SK-N-SH treated with all-trans-retinoic acid at 6 μM for 48 hours (cell line): ENCODE measurements around the gene CNTN2.

Experiments
- ATAC-seq: fragments of 200-7000 bp; cut with Tn5 transposase; 3 replicates; pipeline ENCODE4 v1.9.1; 2020; ENCODE audit warnings: mild to moderate bottlenecking, moderate library complexity
- ARNTL ChIP-seq: fragments of 450-650 bp; formaldehyde crosslinking; IDR thresholded peaks from 2 replicates; pipeline ENCODE4 v1.5.0; 2020; ENCODE audit warnings: low read depth, mild to moderate bottlenecking, moderate library complexity, borderline replicate concordance
- BACH2 ChIP-seq: fragments of 250-450 bp; sonication (Bioruptor Pico); IDR thresholded peaks from 2 replicates; pipeline ENCODE4 v1.9.0; 2021; ENCODE audit warnings: mild to moderate bottlenecking, borderline replicate concordance
- CREB5 ChIP-seq: fragments of 250-450 bp; sonication (Bioruptor Pico); IDR thresholded peaks from 2 replicates; pipeline ENCODE4 v1.5.1; 2020; ENCODE audit warnings: low read depth, mild to moderate bottlenecking, moderate library complexity
- CSDC2 ChIP-seq: fragments of 250-450 bp; sonication (Bioruptor Pico); IDR thresholded peaks from 2 replicates; pipeline ENCODE4 v1.5.0; 2020; ENCODE audit warnings: mild to moderate bottlenecking, moderate library complexity
- ESRRG ChIP-seq: fragments of 250-450 bp; sonication (Bioruptor Pico); IDR thresholded peaks from 2 replicates; pipeline ENCODE4 v1.6.1; 2021; ENCODE audit warnings: mild to moderate bottlenecking
- GLIS3 ChIP-seq: fragments of 250-450 bp; sonication (Bioruptor Pico); IDR thresholded peaks from 2 replicates; pipeline ENCODE4 v1.5.0; 2020; ENCODE audit warnings: mild to moderate bottlenecking, moderate library complexity
- OSR1 ChIP-seq: fragments of 250-450 bp; sonication (Bioruptor Pico); IDR thresholded peaks from 2 replicates; pipeline ENCODE4 v1.8.0; 2022; ENCODE audit warnings: moderate library complexity, mild to moderate bottlenecking, inconsistent platforms
- PATZ1 ChIP-seq: fragments of 250-450 bp; sonication (Bioruptor Pico); IDR thresholded peaks from 2 replicates; pipeline ENCODE4 v1.8.0; 2020; ENCODE audit warnings: mild to moderate bottlenecking, moderate library complexity, borderline replicate concordance
- POU6F1 ChIP-seq: fragments of 250-450 bp; sonication (Bioruptor Pico); IDR thresholded peaks from 2 replicates; pipeline ENCODE4 v1.8.0; 2021; ENCODE audit warnings: low read depth, mild to moderate bottlenecking, moderate library complexity, borderline replicate concordance
- PPARA ChIP-seq: fragments of 250-450 bp; sonication (Bioruptor Pico); IDR thresholded peaks from 2 replicates; pipeline ENCODE4 v1.5.0; 2020; ENCODE audit warnings: mild to moderate bottlenecking, borderline replicate concordance
- RARB ChIP-seq: fragments of 250-450 bp; sonication (Bioruptor Pico); IDR thresholded peaks from 2 replicates; pipeline ENCODE4 v1.8.0; 2021; ENCODE audit warnings: mild to moderate bottlenecking, moderate library complexity
- SNAI2 ChIP-seq: fragments of 250-450 bp; sonication (Bioruptor Pico); IDR thresholded peaks from 2 replicates; pipeline ENCODE4 v1.5.0; 2020; ENCODE audit warnings: mild to moderate bottlenecking, moderate library complexity
- TOX ChIP-seq: fragments of 250-450 bp; sonication (Bioruptor Pico); IDR thresholded peaks from 2 replicates; pipeline ENCODE4 v1.8.0; 2021; ENCODE audit warnings: mild to moderate bottlenecking, moderate library complexity, borderline replicate concordance
- TSHZ2 ChIP-seq: fragments of 250-450 bp; sonication (Bioruptor Pico); IDR thresholded peaks from 2 replicates; pipeline ENCODE4 v1.5.0; 2020; ENCODE audit warnings: mild to moderate bottlenecking, moderate library complexity
- ZC3H10 ChIP-seq: fragments of 250-450 bp; sonication (Bioruptor Pico); IDR thresholded peaks from 2 replicates; pipeline ENCODE4 v1.5.1; 2021; ENCODE audit warnings: mild to moderate bottlenecking, moderate library complexity
- ZFP3 ChIP-seq: fragments of 250-450 bp; sonication (Bioruptor Pico); IDR thresholded peaks from 2 replicates; pipeline ENCODE4 v1.5.0; 2020; ENCODE audit warnings: mild to moderate bottlenecking, moderate library complexity
- ZFP30 ChIP-seq: fragments of 450-650 bp; formaldehyde crosslinking; IDR thresholded peaks from 2 replicates; pipeline ENCODE4 v1.5.0; 2022; ENCODE audit warnings: mild to moderate bottlenecking, moderate library complexity
- ZNF565 ChIP-seq: fragments of 450-650 bp; formaldehyde crosslinking; conservative IDR thresholded peaks from 2 replicates; pipeline ENCODE4 v1.5.0; 2020; ENCODE audit warnings: low read depth, mild to moderate bottlenecking, moderate library complexity
- ZNF70 ChIP-seq: fragments of 450-650 bp; formaldehyde crosslinking; IDR thresholded peaks from 2 replicates; pipeline ENCODE4 v1.5.0; 2020; ENCODE audit warnings: mild to moderate bottlenecking, moderate library complexity

The CNTN2 gene

GRCh38 chr1:205028390-205028789 is 14.6 kb upstream of the CNTN2 start:
- no peak for ATAC-seq
- TF ChIP-seq ARNTL (CRISPR knock-in tag) (no peak), TOX (CRISPR knock-in tag) (no peak), CSDC2 (CRISPR knock-in tag) (no peak), ZNF70 (no peak), ZNF565 (CRISPR knock-in tag) (no peak), GLIS3 (CRISPR knock-in tag) (no peak), ZFP3 (CRISPR knock-in tag) (no peak), POU6F1 (CRISPR knock-in tag) (no peak), SNAI2 (CRISPR knock-in tag) (no peak), CREB5 (no peak), OSR1 (CRISPR knock-in tag) (no peak), ZC3H10 (CRISPR knock-in tag) (no peak), TSHZ2 (CRISPR knock-in tag) (no peak), PATZ1 (CRISPR knock-in tag) (no peak), RARB (no peak), PPARA (no peak)

- no peak for ATAC-seq
- TF ChIP-seq ZC3H10 (CRISPR knock-in tag) (no peak), TOX (CRISPR knock-in tag) (no peak), ESRRG (no peak), CREB5 (no peak), RARB (no peak), ZNF70 (no peak)
- TF ChIP-seq, all 23 proteins: peak for 0
Measured at GRCh38 chr1:205028924-205029323, 14.1 kb upstream of the CNTN2 start.

- ATAC-seq = no peak
- TF ChIP-seq POU6F1 (CRISPR knock-in tag) = no peak
- TF ChIP-seq TSHZ2 (CRISPR knock-in tag) = no peak
- no peak for TF ChIP-seq ZC3H10 (CRISPR knock-in tag)
- TF ChIP-seq GLIS3 (CRISPR knock-in tag) = no peak
- no peak for TF ChIP-seq CREB5
- TF ChIP-seq ESRRG = no peak
- TF ChIP-seq PATZ1 (CRISPR knock-in tag) = no peak
- TF ChIP-seq BACH2 (CRISPR knock-in tag) = no peak
- no peak for TF ChIP-seq RARB
- no peak for TF ChIP-seq SNAI2 (CRISPR knock-in tag)
- no peak for TF ChIP-seq ZFP30 (CRISPR knock-in tag)
- TF ChIP-seq ZFP3 (CRISPR knock-in tag) = no peak
- no peak for TF ChIP-seq OSR1 (CRISPR knock-in tag)
- no peak for TF ChIP-seq ARNTL (CRISPR knock-in tag)
Measured at GRCh38 chr1:205030241-205030640, 12.8 kb upstream of the CNTN2 start.
